Fibroblast of skin of scalp (primary cell): ENCODE results near the gene TBCEL.
"Not testable (repeated sequence)": the region's sequence is repeated elsewhere in the genome, so short reads cannot be mapped to it uniquely, and the experiment has no call there.

Source experiments
- DNase-seq: peaks from one replicate; pipeline ENCODE4 v3.0.0-alpha.2; 2013

TBCEL gene

DNA sequence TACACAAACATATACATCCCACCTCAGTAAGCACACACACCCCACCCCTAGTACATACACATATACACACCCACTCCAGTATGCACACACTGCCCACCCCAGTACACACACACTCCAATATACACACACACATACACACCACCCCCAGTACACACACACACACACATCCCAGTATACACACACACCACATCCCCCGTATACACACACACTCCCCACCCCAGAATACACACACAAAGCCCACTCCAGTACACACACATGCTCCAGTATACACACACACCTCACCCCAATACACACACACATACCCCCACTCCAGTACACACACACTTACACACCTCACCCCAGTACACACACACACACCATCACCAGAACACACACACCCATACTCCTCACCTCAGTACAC, 84.5 kb downstream of the TBCEL start:
- no peak for DNase-seq

DNA sequence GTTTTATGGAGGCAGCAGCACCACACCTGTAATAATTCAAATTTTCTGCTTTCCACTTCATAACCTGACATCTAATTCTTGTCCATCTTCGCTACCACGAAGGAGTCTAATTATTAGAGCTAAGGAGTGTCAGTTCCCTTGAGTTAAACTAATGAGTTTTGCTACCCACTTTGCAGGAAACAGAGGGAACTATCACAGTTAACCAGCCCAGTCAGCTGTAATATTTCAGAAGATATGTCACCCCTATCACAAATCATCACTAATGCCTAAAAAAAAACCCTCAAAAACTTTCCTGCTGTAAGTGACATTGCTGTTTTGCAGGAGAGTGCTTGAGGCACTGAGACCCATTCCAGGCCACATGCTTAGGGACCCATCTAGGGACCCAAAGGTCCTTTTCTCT, 85.6 kb downstream of the TBCEL start:
- DNase-seq: no peak

DNA sequence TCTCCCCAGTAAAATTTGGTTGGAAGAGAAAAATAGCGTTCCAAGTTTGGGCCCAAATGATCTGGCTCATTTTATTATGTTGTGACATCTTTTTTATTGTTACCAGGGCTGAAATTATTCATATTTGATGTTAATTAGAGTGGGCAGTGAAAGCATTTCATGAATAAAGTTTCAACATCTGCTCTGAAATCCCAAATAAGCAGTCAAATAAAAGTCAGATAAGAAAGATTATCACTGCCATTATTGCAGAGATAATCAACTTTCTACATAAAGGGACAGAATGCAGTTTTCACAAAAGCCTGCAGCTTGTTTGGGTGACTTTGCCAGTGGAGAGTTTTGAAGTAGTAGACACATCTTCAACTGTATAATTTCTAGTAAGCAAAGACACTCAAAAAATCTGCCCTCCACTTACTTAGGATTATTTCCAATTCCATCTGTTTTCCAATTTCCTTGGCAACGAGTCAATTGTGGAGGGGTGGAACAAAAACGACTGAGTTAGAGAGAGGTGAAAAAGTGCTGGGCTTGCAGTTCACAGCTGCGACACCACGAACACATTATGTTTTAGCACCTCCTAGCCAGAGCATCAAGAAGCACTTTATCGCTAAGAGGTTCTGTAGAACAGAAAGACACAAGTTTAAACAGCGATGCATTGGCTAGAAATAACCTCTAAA, 86.1 kb downstream of the TBCEL start:
- no peak for DNase-seq

DNA sequence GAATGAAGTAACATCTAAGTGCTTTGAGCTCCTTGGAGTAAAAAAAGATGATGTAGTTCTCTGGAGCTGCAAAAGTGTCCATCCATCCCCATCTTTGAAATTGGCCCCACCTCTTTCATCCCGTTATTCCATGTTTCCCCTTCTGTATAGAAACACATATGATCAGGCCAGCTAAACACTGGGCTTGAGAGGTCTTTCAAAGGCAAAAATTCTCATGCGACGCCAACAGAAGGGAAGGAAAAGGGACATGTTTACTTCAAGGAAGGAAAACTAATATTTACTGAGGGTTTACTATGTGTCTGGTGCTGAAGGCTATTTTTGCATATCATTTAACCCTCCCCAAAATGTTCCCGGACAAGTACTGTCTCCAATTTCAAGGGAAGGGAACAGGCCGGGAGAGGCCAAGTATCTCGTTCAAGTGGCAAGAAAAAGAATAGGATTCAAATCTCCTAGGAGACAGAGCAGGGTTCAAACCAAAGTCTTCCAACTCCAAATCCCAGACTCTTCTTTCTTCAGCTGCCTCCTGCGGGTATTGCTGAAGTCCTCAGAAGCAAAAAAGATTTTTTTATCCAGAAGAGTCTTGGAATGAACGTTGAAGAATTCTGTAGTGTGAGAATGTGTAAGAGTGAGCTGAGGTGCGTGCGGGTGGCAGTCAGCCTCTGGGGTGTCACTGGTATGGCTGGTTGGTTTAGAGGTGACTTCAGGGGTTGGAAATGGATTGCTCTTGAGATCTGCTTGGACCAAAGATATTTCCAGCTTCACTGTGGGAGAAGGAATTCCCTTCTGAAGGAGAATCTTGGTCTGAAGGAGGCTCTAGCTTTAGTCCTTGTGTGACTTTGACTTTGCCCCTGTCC, 87.2 kb downstream of the TBCEL start:
- DNase-seq: no peak

DNA sequence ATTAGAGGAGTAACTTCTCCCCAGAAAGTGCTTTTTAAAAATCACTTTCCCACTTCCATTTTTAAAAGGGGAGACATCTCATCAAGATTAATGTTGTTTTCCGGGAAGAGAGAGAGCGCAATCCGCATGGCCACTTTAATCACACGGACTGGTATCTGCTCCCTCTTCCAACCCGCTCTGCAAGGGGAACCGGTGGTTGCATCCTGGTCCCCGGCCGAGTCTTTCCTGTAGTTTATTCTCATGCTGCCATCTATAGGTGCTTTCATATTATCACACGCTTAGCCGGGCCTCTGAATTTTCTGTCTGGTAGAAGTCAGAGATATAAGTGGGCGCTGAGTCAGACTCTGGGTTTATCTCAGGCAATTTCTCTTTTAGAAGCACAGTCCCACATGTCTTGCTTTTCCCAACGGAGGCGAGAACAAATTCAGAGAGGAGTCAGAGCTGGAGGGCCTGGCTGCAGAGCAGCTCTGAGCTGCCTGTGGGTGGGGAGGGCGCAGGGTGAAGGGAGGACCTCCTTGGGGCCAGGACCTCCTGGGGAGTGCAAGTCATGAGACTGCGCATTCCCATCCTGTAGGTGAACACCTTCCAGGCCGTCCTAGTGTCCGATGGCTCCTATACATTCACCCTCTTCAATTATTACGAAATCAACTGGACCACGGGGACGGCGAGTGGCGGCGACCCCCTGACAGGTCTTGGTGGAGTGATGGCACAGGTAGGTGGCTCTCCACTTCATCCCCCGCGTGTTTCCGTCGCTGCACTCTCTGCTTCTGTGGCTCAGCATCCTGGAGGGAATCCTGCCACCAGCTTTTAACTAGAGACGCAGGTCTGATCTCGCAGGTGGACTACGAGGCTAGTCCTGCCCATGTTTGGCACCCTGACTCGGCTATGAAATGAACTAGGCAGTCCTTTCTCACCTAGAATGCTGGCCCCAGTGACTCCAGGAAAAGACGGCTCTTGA, 88.9 kb downstream of the TBCEL start:
- DNase-seq: peak; percentile 69

DNA sequence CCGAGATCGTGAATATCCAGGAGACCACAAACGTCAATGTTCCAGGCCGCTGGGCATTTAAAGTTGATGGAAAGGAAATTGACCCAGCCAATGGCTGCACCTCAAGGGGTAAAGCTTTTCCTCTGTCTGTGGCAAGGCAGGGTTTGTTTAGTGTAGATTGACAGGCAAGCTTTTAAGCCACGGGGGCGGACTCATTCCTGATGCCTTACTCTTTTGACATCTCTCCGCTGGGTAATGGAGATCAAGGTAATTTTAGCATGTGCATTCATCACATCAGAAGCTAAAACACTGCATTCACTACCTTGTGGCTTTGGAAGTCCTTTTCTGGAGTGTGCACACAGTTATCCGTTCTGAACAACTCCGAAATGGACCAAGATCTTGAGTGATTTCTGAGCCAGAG, 89.7 kb downstream of the TBCEL start:
- DNase-seq: no peak

DNA sequence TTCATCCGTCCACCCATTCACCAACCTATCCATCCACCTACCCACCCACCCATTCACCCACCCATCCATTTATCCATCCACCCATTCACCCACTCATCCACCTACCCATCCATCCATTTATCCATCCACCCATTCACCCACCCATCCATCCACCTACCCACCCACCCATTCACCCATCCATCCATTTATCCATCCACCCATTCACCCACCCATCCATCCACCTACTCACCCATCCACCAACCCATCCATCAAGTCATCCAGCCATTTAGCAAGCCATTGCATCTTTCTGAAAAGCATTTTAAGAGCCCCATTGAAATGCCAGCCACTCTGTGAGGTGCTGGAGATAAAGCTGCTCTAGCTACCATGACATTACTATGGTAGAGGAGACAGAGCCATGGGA, 91.1 kb downstream of the TBCEL start:
- not testable (repeated sequence) for DNase-seq

DNA sequence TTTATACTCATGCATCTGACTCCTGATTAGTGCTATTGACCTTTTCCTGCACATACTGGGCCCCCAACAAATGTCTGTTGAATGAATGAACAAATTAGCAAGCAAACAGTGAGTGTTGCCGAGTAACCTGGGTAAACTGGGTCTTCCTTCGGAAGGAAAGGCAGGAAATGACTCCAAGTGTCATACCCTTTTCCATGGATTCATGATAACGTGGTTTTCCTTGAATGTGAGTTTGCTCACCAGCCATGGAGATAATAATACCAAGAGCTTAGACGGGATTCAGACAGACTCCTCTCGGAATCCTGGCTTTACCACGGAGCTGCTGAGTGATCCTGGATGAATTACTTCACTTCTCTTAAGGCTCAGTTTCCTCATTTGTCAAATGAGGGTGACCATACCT, 93.9 kb downstream of the TBCEL start:
- no peak for DNase-seq

DNA sequence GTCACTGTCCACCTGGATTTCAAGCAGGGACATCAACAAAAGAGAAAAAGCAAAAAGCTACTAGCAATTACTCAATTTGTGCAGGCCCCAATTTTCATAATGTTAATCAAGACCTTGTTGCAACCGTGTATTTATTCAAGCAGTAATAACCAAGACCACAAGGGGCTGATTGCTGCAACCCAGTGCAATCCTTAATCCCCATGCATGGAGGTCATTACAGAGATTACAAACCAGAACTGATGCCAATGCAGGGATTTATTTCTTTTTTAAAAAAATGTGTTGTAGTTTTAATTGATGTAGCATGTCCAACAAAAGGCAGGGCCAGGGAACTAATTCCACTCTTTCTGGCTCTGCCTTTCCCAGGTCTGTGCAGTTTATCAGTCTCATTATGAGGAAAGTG, 95.5 kb downstream of the TBCEL start:
- no peak for DNase-seq

DNA sequence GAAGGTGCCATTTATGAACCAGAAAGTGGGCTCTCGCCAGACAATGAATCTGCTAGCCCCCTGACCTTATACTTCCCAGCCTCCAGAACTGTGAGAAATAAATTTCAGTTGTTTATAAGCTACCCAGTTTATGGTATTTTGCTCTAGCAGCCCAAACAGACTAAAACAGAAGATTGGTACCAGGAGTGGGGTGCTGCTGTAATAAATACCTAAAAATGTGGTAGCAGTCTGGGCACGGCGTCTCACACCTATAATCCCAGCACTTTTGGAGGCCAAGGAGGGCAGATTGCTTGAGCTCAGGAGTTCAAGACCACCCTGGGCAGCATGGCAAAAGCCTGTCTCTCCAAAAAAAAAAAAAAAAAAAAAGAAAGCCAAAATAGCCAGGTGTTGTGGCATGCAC, 98.4 kb downstream of the TBCEL start:
- DNase-seq: no peak

DNA sequence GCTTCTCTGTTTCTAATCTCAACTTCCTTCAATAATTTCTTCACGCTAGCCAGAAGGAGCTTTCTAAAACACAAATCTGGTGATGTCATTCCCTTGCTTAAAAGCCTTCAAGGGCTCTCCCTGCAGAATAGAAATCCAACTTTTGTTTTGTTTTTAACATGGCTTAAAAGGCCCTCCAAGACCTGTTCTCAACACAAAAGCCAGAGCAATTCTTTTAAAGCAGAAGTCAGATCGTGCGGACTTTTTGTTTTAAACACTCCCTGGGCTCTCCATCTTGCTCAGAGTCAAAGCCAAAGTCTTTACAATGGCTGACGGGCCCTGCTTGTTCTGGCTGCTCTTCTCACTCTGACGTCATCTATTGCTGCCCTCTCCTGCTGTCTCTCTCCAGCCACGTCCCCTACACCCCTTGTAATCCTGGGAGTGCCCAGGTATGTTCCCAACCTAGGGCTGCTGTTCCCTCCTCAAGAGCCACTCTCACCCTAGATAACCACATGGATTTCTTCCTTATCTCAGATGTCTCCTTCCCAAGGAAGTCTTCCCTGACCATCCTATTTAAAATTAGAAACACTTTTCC, 99.7 kb downstream of the TBCEL start:
- no peak for DNase-seq

DNA sequence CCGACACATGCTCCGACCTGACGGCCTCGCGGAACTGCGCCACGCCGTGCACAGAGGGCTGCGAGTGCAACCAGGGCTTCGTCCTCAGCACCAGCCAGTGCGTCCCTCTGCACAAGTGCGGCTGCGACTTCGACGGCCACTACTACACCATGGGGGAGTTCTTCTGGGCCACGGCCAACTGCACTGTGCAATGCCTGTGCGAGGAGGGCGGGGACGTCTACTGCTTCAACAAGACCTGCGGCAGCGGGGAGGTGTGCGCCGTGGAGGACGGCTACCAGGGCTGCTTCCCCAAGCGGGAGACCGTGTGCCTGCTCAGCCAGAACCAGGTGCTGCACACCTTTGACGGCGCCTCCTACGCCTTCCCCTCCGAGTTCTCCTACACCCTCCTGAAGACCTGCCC, 103.9 kb downstream of the TBCEL start:
- no peak for DNase-seq

DNA sequence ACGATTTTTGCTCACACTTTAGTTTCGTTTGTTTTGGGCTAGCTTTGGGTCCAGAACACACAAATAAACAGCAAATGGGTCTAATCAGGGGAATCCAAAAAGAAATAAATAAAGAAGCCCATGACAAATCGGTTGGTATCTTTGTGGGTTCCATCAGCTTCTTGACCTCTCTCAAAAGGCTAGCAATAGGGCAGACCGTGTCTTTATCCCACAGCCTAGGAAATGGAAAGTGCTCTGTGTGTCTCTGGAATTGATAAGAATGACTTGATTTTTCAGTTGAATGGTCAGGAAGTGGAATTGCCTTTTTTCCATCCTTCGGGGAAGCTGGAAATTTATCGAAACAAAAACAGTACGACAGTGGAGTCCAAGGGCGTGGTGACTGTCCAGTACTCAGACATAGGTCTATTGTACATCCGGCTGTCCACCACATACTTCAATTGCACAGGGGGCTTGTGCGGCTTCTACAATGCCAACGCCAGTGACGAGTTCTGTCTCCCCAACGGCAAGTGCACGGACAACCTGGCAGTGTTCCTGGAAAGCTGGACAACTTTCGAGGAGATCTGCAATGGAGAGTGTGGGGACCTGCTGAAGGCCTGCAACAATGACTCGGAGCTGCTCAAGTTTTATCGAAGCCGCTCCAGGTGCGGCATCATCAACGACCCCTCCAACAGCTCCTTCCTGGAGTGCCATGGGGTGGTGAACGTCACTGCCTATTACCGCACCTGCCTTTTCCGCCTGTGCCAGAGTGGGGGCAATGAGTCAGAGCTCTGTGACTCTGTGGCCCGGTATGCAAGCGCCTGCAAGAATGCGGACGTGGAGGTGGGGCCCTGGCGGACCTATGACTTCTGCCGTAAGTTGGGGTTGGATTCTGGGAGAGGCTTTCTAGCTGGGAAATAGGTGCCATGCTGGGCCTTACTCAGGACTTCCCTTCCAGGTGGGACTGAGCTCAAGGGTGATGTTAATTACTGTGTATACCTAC, 105.7 kb downstream of the TBCEL start:
- DNase-seq: no peak

DNA sequence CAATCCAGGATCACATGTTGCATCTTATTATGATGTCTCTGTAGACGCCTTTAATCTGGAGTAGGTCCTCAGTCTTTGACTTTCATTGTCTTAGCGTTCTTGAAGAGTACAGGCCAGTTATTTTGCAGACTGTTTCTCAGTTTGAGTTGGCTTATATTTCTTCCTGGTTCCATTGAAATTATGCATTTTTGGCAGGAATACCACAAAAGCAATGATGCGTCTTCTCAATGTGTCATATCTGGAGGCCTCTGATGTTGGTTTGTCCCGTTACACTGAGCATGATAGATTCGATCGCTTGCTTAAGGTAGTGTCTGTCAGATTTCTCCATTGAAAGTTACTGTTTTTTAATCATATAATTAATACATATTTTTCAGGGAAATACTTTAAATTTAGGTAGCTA, 107.8 kb downstream of the TBCEL start:
- DNase-seq: no peak

DNA sequence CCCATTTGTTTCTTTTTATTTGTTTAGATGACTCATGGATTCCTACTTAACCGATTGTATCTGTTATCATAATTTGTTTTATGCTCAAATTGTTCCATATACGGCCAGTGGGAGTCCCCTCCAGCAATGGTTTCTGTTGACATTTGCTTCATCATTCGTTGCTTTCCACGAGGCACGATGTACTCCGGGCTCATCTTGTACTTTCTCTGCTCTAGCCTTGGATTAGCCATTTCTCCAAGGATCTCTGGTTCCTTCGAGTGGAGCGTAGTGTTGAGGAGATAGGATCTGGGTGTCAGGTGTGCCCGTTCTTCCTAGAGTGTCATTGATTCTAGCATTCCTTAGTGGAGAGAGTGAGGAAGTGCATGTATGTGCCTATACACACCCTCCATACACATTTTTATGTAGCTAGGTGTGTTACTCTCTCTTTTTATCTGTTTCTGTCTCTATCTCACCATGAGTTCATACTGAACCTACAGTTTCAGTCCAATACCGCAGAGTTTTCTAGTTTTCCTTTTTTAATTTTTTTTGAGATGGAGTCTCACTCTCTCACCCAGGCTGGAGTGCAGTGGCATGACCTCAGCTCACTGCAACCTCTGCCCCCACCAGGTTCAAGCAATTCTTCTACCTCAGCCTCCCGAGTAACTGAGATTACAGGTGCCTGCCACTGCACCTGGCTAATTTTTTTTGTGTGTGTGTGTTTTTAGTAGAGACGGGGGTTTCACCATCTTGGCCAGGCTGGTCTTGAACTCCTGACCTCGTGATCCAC, 108.5 kb downstream of the TBCEL start:
- no peak for DNase-seq

DNA sequence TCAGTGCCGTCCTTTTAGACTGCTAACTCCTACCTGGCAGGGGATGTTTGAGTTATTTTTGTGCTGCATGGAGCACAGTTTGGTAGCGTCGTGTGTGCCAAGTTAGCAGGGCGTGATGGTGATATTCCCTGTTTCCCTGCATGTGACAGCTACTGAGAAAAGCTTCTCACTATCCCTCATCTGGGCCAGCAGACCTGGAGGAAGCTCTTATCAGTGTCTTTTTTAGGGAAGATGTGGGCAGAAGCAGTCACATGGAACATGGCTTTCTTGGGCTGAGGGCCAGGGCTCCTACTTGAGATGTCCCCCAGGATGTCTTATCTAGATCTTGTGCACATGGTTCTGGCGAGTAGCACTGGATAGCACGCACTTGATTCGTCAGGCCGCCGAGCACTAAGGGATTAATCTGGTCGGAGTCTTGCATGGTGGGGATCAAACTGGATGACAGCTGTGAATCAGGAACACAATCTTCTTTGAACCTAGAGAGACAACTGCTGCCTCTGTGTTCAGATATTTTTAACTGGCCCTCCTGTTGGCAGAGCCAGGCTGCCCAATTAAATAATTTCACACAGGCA, 110.9 kb downstream of the TBCEL start:
- no peak for DNase-seq

DNA sequence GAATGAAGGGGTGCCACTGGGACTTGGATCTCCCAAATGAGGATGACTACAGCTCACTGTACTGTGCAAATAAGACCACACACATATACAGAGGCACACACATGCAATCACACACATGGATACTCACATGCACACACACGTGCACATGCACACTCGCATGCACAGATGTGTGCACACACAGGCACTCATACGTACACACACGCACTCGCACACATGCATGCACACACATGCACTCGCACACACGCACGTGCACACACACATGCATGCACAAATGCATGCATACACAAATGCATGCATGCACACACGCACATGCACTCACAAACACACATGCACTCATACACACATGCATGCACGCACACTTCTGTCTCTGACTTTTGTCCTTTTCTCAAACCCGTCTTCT, 113.1 kb downstream of the TBCEL start:
- no peak for DNase-seq

DNA sequence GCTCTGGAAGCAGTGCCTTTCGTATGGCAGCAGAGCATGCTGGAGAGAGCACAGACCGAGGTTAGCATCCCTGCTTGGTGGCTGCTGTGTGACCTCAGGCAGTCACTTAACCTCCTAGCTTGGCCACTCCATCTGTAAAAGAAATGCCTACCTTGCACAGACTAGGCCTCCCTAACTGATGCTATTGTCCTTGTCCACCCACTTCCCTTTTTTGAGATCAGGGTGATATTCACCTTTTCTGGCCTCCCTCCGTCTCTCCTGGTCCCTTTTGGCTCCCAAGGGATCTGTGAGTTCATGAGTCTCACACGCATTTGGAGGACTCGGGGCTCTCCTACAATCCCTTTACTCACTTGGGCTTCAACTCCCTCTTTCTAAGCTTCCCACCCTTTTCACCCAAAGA, 114.4 kb downstream of the TBCEL start:
- no peak for DNase-seq

DNA sequence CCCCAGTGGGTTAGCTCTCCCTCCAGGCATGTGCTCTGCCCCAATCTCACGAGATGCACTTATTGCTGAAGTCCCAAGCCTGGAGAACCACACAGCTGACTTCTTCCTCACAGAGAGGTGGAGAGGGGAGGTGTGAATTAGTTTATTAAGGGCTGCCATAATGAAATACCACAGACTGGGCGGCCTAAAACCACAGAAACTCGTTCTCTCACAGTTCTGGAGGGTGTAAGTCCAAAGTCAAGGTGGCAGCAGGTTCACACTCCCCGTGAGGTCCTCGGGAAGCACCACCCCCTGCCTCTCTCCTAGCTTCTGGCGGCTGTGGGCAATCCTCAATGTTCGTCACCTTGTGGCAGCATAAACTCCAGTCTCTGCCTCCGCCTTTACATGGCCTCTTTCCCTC, 116.5 kb downstream of the TBCEL start:
- no peak for DNase-seq
